Panc1 (cell line): ENCODE data around the gene SIAH1. TPM values are rescaled to one million over a fixed set of nuclear protein-coding genes. Genes with fewer than 3 reads are reported as not detected.

Source experiments
- ATAC-seq: fragments of 200-7000 bp; cut with Tn5 transposase; 2 replicates; pipeline ENCODE4 v1.9.1; 2020; ENCODE audit warnings: mild to moderate bottlenecking, moderate library complexity
- BruUV-seq: library from RNA; stranded (reverse); fragments of 400-500 nt; replicated peaks from 2 replicates; lab custom pipeline; 2021; lab: Mats Ljungman, UMichigan
- CTCF ChIA-PET: fragments of 300-600 bp; sonication (Branson Sonifier 250); formaldehyde crosslinking; loops from one replicate; lab custom pipeline; 2022; ENCODE audit warnings: antibody characterized with exemption; lab: Charles Lee
- POLR2A ChIA-PET: fragments of 300-600 bp; sonication (Branson Sonifier 250); formaldehyde crosslinking; loops from one replicate; lab custom pipeline; 2022; ENCODE audit warnings: antibody characterized with exemption; lab: Charles Lee
- DNase-seq: peaks from one replicate; pipeline ENCODE4 v3.0.0-alpha.2; 2010; ENCODE audit warnings: low read depth, low spot score
- H3K27ac ChIP-seq: 2 replicates; pipeline ENCODE4 v1.5.1; 2011; ENCODE audit warnings: mild to moderate bottlenecking, low read length, inconsistent platforms
- H3K27me3 ChIP-seq: fragments of 200-500 bp; sonication (Bioruptor generic); 2 replicates; pipeline ENCODE4 v1.6.0; 2014; ENCODE audit warnings: low read length, inconsistent platforms; ENCODE audit not compliant: control insufficient read depth, insufficient read depth
- H3K36me3 ChIP-seq: fragments of 200-500 bp; sonication (Bioruptor generic); 2 replicates; pipeline ENCODE4 v1.5.1; 2014; ENCODE audit warnings: inconsistent platforms, mild to moderate bottlenecking, low read length, moderate library complexity; ENCODE audit not compliant: control insufficient read depth, insufficient read depth
- H3K4me1 ChIP-seq: 2 replicates; pipeline ENCODE4 v1.5.1; 2011; ENCODE audit warnings: inconsistent platforms, mild to moderate bottlenecking, low read length, moderate library complexity; ENCODE audit not compliant: control insufficient read depth, insufficient read depth
- H3K4me3 ChIP-seq, 2 experiments: 2 replicates each; pipeline ENCODE4 v1.5.1; 2011 to 2012; ENCODE audit warnings: low read depth in 2 of 2, low read length in 2 of 2, mild to moderate bottlenecking in 2 of 2, inconsistent platforms in 1 of 2, moderate library complexity in 1 of 2
- H3K9me3 ChIP-seq: fragments of 200-500 bp; sonication (Bioruptor generic); 2 replicates; pipeline ENCODE4 v1.5.1; 2014; ENCODE audit warnings: low read depth, mild to moderate bottlenecking, inconsistent platforms, low read length, moderate library complexity; ENCODE audit not compliant: control insufficient read depth, insufficient read depth
- POLR2AphosphoS5 ChIP-seq: IDR thresholded peaks from 2 replicates; pipeline ENCODE4 v1.6.1; 2012; ENCODE audit warnings: mild to moderate bottlenecking, low read depth, low read length, moderate library complexity
- SIN3A ChIP-seq: IDR thresholded peaks from 2 replicates; pipeline ENCODE4 v1.6.1; 2012; ENCODE audit warnings: low read depth, mild to moderate bottlenecking, low read length, moderate library complexity, borderline replicate concordance; ENCODE audit not compliant: insufficient read depth
- TCF7L2 ChIP-seq: IDR thresholded peaks from 2 replicates; pipeline ENCODE4 v1.6.1; 2011; ENCODE audit warnings: mild to moderate bottlenecking, low read depth, low read length, inconsistent platforms
- in situ Hi-C: cut with HindIII; loops from 2 replicates; pipeline ENCODE4 v1.10.0; 2016; ENCODE audit warnings: low sequenced_read_pairs, low pct_unique_long_range_greater_than_20kb
- intact Hi-C: fragments of 100-400 bp; cut with micrococcal nuclease; formaldehyde crosslinking; loops from one replicate; pipeline ENCODE4 v1.10.0; 2022; ENCODE audit not compliant: unreplicated experiment
- total RNA-seq: library from RNA; stranded (reverse); gene quantifications from one replicate; pipeline ENCODE4 v1.2.1, GENCODE V29; 2021; ENCODE audit not compliant: unreplicated experiment
- TF ChIP-seq, protein P1 (sequence below): fragments of 450-650 bp; IDR thresholded peaks from 2 replicates; pipeline ENCODE4 v1.5.1; 2017; ENCODE audit warnings: mild to moderate bottlenecking
- TF ChIP-seq, protein P2 (sequence below), 2 experiments: IDR thresholded peaks; 2 replicates each; pipeline ENCODE4 v1.6.1; 2011 to 2012; ENCODE audit warnings: low read depth in 2 of 2, control low read depth in 1 of 2, low read length in 1 of 2, mild to moderate bottlenecking in 1 of 2, moderate library complexity in 1 of 2; ENCODE audit not compliant: insufficient read depth in 1 of 2

SIAH1 gene
- total RNA-seq, 1 experiment from 2014 or later = 18.8 TPM

DNA sequence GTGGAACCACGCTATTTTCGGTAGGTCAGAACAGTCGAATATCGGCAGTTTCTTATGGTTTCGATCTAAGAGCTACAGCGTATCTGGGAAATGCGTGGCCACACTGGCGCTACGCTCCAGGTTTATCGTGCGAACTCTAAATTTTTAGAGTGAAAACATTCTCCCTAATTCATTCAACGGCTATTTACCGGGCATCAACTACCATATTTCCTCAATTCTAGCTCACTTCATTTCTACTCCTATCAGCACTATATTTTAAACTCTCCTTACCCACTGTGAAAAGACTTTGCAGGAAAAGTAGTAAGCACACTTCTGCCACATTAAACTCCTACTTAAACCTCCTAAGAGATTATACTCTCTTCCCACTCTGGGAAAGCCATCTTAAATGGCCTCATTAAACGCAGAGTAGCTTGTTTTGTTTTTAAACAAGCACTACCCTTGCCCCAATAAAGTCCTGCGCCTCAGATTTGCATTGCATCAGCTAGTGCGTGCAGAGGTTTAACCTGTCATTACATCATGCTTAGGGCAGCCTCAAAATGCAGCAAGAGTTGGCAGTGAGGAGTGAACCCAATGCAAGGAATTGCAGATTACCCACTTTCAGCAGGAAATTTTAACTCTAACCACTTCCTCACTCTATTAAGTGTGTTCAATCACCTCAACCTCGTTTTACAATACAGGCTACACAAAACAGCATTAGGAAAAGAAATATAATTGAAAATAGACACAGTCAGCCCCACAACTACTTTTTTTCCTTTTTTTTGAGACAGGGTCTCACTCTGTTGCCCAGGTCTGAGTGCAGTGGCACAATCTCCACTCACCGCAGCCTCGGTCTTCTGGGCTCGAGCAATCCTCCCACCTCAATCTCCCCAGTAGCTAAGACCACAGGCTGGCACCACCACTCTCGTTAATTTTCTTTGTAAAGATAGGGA, 18.8 kb downstream of the SIAH1 start:
- in situ Hi-C loops = no loop called here
- Histone ChIP-seq H3K27ac (peak overlapping the region; percentile 93), H3K9me3 (no peaks in the 10 kb centered on the region), H3K4me3 (peak overlapping the region; percentile 56 to 77), H3K27me3 (no peaks in the 10 kb centered on the region), H3K4me1 (peaks cover 26% of the 10 kb centered on the region), H3K36me3 (no peaks in the 10 kb centered on the region)
- intact Hi-C loops = loop anchor here (5.0 kb wide), 1 partner anchor 261 kb away; no protein-coding TSS in a partner anchor
- DNase-seq (peak; percentile 71), ATAC-seq (peak; percentile 83)
- TF ChIP-seq, protein P1, sequence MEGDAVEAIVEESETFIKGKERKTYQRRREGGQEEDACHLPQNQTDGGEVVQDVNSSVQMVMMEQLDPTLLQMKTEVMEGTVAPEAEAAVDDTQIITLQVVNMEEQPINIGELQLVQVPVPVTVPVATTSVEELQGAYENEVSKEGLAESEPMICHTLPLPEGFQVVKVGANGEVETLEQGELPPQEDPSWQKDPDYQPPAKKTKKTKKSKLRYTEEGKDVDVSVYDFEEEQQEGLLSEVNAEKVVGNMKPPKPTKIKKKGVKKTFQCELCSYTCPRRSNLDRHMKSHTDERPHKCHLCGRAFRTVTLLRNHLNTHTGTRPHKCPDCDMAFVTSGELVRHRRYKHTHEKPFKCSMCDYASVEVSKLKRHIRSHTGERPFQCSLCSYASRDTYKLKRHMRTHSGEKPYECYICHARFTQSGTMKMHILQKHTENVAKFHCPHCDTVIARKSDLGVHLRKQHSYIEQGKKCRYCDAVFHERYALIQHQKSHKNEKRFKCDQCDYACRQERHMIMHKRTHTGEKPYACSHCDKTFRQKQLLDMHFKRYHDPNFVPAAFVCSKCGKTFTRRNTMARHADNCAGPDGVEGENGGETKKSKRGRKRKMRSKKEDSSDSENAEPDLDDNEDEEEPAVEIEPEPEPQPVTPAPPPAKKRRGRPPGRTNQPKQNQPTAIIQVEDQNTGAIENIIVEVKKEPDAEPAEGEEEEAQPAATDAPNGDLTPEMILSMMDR = peak; percentile 3; the same call in 1 of the 2 replicates
- TF ChIP-seq POLR2AphosphoS5 = peak; percentile 14; the same call in 1 of the 2 replicates
- no peak for TF ChIP-seq TCF7L2
- ChIA-PET POLR2A (interaction anchor here (0.5 kb wide), 1 partner anchor 64 kb away, joined by 8 read pairs; no protein-coding TSS in a partner anchor), CTCF (interaction anchor here (0.6 to 0.7 kb wide), 4 partner anchors 8 to 446 kb away, joined by 3 to 11 read pairs (median 4); partner anchors contain the start of gene N4BP1)
- no TSS peak for BruUV-seq

DNA sequence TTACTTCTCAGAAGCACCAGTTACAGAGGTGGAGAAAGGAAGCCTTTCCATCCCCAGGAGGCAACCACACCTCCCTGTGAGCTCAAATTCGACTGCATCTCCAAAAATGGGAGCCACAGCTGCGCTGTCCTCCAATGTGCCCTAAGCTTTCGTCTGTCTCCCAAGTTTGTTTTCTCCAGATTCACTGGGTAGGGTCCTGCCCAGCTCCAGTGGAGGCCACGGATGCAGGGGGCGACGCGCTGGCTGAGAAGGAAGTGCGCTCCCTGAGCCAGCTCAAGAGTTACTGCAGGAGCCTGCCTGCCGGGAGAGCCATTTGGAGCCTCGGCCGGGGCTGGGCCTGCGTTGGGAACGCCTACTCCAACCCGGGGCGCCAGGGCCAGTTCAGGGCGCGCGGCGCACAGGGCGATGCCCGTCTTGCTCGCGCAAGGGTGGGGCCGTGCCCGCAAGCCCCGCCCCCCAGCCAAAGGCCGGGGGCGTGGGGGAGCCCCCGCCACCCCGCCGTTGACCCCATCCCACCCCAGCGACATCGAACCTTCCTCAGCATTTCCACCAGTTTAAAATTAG, 19.5 kb downstream of the SIAH1 start:
- H3K9me3 ChIP-seq = no peaks in the 10 kb centered on the region
- in situ Hi-C loops (no loop called here), intact Hi-C loops (loop anchor here (5.0 kb wide), 1 partner anchor 262 kb away; no protein-coding TSS in a partner anchor)
- peak overlapping the region; percentile 93 for H3K27ac ChIP-seq
- TF ChIP-seq, protein P1 = 0 out of 2 replicates have a peak, but pooled peaks have one; percentile 14
- TF ChIP-seq, protein P2, sequence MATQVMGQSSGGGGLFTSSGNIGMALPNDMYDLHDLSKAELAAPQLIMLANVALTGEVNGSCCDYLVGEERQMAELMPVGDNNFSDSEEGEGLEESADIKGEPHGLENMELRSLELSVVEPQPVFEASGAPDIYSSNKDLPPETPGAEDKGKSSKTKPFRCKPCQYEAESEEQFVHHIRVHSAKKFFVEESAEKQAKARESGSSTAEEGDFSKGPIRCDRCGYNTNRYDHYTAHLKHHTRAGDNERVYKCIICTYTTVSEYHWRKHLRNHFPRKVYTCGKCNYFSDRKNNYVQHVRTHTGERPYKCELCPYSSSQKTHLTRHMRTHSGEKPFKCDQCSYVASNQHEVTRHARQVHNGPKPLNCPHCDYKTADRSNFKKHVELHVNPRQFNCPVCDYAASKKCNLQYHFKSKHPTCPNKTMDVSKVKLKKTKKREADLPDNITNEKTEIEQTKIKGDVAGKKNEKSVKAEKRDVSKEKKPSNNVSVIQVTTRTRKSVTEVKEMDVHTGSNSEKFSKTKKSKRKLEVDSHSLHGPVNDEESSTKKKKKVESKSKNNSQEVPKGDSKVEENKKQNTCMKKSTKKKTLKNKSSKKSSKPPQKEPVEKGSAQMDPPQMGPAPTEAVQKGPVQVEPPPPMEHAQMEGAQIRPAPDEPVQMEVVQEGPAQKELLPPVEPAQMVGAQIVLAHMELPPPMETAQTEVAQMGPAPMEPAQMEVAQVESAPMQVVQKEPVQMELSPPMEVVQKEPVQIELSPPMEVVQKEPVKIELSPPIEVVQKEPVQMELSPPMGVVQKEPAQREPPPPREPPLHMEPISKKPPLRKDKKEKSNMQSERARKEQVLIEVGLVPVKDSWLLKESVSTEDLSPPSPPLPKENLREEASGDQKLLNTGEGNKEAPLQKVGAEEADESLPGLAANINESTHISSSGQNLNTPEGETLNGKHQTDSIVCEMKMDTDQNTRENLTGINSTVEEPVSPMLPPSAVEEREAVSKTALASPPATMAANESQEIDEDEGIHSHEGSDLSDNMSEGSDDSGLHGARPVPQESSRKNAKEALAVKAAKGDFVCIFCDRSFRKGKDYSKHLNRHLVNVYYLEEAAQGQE (IDR thresholded peaks at IDR 0.05; ENCODE audit: insufficient read depth in 1 of 2, low read depth in 2 of 2, low read length in 1 of 2) = no peak
- peak; percentile 64; the same call in 1 of the 2 replicates for TF ChIP-seq POLR2AphosphoS5
- no peak for TF ChIP-seq SIN3A
- TF ChIP-seq TCF7L2 = no peak
- H3K27me3 ChIP-seq = no peaks in the 10 kb centered on the region
- no peaks in the 10 kb centered on the region for H3K36me3 ChIP-seq
- no TSS peak for BruUV-seq
- ATAC-seq (peak; percentile 99), DNase-seq (peak; percentile 43)
- POLR2A ChIA-PET = interaction anchor here (0.5 kb wide), 1 partner anchor 64 kb away, joined by 8 read pairs; no protein-coding TSS in a partner anchor
- H3K4me1 ChIP-seq = peaks cover 26% of the 10 kb centered on the region
- CTCF ChIA-PET = interaction anchor here (0.6 to 0.7 kb wide), 5 partner anchors 9 to 447 kb away, joined by 3 to 11 read pairs (median 4); partner anchors contain the start of gene N4BP1
- peak overlapping the region; percentile 56 to 77 for H3K4me3 ChIP-seq
